Dedifferentiated amniotic fluid mesenchymal stem cell (primary cell): ENCODE results near the gene IRS1.

Source experiments
- DNase-seq: peaks from one replicate; pipeline ENCODE4 v3.0.0-alpha.2; 2016; ENCODE audit errors: extremely low spot score

The IRS1 gene

DNA sequence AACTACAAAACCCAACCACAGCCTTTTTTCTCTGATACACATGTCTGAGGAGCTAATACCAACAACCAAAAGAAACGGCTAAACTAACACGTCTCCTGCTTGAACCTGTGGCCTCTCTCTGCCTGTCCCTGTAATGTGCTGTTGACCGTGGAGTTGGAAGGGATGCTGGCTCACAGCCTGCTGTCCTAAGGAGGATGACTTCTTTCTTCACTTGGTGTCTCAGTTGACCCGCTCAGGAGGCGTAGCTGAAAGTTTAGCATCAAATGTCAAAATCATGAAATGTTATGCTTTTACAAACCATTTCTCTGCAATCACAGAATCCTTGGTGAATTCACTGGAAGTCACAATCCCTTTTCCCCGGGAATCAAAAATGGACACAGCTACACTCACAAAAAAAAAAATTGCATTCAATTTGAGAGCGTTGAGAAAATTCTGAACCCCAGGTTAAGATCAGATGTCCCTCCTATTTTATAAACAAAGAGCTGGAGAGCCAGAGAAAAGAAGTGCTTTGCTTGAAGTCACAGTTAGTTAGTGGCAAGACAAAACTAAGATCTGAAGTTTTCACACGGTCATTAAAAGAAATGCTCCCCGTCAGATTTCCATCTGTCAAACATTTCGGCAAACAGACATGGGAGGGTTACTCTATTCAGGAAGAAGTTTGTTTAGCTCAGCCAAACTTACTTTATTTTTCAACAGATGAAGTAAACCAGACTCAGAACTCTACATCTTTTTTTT is 74.3 kb downstream of the IRS1 start:
- no peak for DNase-seq

GRCh38 chr2:226721541-226721940 is 78.1 kb downstream of the IRS1 start:
- no peak for DNase-seq

GRCh38 chr2:226720948-226721347 is 78.7 kb downstream of the IRS1 start:
- DNase-seq = no peak

DNA sequence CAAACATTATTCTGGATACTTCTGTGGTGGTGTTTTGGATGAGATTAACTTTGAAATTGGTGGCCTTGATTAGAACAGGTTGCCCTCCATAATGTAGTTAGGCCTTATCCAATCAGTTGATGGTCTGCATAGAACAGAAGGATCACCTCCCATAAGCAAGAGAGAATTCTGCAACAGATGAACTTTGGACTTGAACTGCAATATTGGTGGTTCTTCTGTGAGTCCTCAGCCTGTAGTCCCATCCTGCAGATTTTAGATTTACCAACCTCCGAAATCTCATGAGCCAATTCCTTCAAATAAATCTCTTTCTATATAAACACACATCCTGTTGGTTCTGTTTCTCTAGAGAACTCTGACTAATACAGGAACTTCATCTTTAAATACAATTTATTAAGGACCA is 81.9 kb downstream of the IRS1 start:
- DNase-seq = no peak

DNA sequence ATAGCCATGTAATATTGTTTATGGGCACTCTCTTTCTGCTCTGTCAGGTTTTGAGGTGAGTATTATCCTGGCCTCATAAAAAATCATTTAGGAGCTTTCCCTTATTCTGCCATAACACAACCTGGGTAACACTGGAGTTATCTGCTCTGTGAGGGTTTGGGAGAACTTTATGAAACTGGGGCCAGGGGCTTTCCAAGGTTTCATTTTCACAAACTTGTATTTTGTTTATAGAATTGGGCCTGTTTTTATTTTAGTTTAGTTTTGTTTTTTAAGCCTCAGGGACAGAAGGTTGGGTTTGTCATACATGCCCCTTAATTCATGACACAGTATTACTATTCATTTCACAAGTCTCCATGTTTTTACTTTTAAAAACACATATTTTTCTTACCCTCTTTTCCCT is 83.5 kb downstream of the IRS1 start:
- no peak for DNase-seq

GRCh38 chr2:226715347-226715990 is 84.2 kb downstream of the IRS1 start:
- DNase-seq = no peak

DNA sequence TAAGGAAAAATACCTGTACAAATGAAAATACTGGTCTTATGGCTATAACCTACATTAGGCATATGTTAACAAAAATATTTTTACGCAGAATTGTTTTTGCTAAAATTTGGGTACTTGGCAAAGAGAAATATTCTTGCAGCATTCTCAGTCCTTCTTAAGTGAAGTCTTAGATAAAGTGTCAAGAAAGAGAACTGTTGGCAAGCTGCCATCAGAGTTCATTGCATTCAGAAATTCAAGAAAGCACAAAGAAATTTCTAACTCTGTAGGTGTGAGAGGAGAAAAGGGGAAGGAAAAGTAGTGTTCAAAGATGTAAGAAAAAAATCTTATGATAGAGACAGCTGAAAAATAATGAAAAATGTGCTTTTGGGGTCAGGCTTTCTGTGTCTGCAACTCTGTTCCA is 86.7 kb downstream of the IRS1 start:
- no peak for DNase-seq

- no peak for DNase-seq
Measured at GRCh38 chr2:226711606-226712296, 87.9 kb downstream of the IRS1 start.

DNA sequence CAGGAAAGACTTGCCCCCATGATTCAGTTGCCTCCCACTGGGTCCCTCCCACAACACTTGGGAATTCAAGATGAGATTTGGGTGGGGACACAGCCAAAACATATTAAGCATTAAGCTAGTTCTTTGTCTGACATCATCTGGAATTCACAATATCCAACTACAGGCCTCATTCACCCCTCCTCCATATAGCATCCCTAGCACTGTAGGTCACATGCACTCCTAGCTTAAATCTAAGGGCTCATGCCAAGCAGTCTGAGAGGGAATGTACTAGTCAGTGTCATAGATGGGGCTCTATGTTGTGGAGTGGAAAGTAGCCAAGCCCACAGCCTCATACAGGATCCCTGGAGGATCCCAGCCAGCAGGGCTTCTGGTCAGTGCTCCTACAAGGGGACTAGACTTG is 92.1 kb downstream of the IRS1 start:
- DNase-seq = no peak

- no peak for DNase-seq
Measured at GRCh38 chr2:226705965-226706364, 93.7 kb downstream of the IRS1 start.

DNA sequence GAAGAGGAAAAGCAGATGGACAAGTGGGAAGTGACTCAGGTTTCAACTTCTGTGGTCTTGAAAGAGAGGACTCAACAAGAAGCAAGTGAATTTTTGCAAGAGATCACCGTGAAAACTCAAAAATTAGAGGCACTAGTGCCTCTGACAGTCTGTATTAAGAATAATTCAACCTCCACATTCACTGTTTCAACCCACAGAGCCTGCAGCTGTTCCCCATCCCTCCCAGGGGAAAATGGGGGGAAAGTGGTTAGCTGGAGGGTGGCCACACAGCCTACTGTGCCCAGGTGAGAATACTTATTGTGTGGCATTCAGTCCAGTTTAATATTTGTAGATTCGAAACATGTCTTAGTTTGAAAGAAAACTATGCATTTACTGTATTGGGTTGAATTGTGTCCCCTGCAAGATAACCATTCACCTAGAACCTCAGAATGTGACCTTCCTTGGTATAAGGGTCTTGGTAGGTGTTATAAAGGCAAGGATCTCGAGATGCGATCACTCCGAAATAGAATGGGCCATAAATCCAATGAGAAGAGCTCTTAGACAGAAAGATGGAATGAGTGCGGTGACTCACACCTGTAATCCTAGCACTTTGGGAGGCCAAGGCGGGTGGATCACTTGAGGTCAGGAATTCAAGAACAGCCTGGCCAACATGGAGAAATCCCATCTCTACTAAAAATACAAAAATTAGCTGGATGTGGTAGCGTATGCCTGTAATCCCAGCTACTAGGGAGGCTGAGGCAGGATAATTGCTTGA is 94.3 kb downstream of the IRS1 start:
- no peak for DNase-seq

- DNase-seq = no peak
Measured at GRCh38 chr2:226703514-226703913, 96.1 kb downstream of the IRS1 start.

GRCh38 chr2:226702376-226702775 is 97.2 kb downstream of the IRS1 start:
- no peak for DNase-seq

DNA sequence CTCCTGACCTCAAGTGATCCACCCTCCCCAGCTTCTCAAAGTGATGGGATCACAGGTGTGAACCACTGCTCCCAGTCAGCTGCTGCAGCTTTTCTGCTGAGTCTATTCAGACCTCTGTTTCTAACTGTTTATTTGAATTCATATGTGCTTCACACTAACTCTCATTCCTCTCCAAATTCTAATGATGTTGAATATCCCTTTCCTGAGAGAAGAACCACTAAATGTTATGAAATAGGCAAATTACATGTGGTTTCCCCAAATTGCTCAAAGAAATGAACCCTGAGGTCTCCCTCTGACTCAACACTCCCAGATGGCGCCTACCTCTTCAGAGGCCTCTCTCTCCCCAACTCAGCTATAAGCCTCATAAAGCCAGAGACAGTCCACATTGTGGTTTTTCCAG is 98.6 kb downstream of the IRS1 start:
- DNase-seq = peak; percentile 77

DNA sequence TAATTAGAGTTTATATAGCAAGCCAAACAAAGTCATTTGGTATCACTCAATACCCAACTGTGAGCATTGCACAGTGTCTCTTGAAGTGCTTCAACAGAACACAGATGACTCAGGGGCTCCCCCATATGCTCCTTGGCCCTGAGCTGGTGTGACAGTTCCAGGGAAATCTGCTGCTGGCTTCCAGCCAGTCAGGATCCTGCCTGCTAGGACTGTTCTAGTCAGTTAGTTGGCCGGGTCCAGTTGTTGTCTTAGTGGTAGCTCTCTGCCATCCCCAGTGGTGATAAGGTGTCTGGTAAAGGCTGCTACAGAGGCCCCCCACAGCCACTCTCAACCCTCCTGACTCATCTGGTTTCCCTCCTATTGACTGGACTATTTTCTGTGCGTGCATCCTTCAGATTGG is 100.3 kb downstream of the IRS1 start:
- no peak for DNase-seq

GRCh38 chr2:226698671-226699070 is 100.9 kb downstream of the IRS1 start:
- no peak for DNase-seq

GRCh38 chr2:226694586-226695284 is 104.9 kb downstream of the IRS1 start:
- no peak for DNase-seq

DNA sequence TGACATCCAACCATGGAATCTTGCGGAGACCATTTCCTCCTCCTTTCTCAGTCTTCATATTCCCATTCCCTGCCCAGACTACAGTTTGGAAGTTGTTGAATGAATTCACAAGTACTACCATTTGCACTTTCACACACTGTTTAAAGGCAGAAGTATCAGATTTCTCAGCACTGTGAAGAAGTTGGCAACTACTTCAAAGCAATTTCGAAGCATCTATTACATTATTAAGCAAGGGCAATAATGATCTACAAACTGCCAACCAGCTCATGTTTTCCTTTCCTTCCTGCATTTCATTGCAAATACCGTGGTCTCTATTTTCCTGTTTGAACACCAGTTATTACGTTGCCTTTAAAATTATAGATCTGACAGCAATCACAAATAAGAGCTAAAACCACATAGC is 105.5 kb downstream of the IRS1 start:
- no peak for DNase-seq

DNA sequence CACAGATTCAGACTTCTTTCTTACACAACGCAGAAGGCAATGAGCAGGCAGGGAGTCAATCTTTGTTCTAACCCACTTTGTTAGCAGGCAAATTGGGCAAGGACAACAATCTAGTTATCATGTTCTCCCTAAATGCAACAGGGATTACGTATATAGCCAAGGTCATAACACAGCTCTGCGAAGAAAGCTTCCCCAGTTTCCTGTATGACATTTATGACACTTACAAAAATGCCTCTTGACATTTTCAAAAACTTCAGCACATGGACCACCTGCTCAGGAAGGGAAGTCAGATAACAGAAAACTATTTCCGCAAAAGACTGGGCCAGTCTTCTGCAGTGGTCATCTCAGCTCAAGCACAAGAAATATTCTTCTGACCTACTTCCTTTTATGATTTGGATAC is 106.1 kb downstream of the IRS1 start:
- DNase-seq = no peak

GRCh38 chr2:226692521-226693126 is 107.0 kb downstream of the IRS1 start:
- no peak for DNase-seq

- DNase-seq = no peak
Measured at GRCh38 chr2:226691255-226691654, 108.4 kb downstream of the IRS1 start.
